Mucosa of gallbladder (tissue), 1 donor: Measurements from ENCODE around the gene GATC. TPM values are rescaled to one million over a fixed set of nuclear protein-coding genes. Genes with fewer than 3 reads are reported as not detected.

Experiments used
- DNase-seq: peaks from one replicate; pipeline ENCODE4 v3.0.0-alpha.2; 2020; ENCODE audit warnings: low spot score
- total RNA-seq: library from RNA; stranded (reverse); gene quantifications from one replicate; pipeline ENCODE4 v1.2.1, GENCODE V29; 2021
- donor health status: DM: no; HTN: no; CAD: no.

The GATC gene, protein sequence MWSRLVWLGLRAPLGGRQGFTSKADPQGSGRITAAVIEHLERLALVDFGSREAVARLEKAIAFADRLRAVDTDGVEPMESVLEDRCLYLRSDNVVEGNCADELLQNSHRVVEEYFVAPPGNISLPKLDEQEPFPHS
- total RNA-seq: 30.2 TPM

GRCh38 chr12:120445911-120446843, at the start of gene GATC, which contains the start of gene TRIAP1:
TSS of gene GATC (plus strand) at chr12:120446444. CDS start at chr12:120446481, 37 bp downstream.
TSS of gene TRIAP1 (minus strand) at chr12:120446384. CDS start at chr12:120446372, 12 bp downstream.
- peak; percentile 85 for DNase-seq

GRCh38 chr12:120397824-120398540, 48.3 kb upstream of the GATC start:
- no peak for DNase-seq

- DNase-seq: no peak
These were observed 46.7 kb upstream of the GATC start for GRCh38 chr12:120399531-120399930.

DNA sequence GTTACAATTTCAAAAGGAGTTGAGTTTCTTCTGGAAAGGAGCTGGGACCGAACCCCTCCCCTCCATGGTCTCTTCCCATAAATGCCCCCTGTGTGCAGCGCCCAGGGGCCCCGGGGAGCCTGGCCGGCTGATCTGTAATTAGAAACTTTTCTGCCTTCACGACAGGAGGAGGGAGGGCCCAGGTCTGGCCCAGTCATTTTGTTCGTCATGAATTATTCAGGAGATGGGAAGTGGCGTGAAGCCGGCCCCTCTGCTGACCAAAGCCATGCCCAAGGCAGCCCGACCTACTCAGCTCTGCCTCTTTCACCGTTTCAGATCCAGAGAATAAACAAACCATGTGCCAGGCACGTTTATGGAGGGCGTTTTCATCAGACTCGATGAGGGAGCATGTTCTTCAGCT, 44.0 kb upstream of the GATC start:
- DNase-seq: no peak

DNA sequence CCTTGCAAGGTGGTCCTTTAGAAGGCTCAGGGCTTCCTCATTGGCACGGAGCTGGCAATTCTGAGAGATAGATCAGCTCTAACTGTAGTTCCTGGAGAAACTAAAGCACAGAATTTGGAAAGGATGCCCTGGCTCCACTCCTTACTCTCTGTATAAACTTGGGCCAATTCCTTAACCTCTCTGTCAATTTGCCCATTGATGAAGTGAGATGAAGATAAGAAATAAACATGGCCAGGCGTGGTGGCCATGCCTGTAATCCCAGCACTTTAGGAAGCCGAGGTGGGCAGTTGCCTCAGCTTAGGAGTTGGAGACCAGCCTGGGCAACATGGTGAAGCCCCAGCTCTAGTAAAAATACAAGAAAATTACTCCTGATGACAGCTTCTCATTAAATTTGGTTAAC, 42.4 kb upstream of the GATC start:
- no peak for DNase-seq

DNA sequence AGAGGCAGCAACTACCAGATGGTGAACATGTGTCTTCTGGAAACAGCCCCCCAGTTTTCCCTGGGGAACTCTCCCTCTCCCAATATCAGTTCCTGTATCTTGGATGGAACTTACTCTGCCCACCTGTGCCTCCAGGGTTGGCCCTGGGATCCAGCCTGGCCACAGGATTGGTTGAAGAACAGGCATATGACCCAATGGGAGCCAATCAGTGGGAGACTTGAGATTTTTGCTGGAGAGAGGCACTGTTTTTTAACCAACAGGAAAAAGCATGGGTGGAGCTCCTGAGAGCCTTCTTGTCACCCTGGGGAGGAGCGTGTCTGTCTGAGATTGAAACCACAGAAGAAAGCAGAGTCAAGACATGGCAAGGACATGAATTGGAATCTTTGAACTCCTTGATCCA, 42.0 kb upstream of the GATC start:
- no peak for DNase-seq

GRCh38 chr12:120406069-120406468, 40.2 kb upstream of the GATC start:
- DNase-seq: no peak

- no peak for DNase-seq
These were observed 39.7 kb upstream of the GATC start for GRCh38 chr12:120406553-120406952.

DNA sequence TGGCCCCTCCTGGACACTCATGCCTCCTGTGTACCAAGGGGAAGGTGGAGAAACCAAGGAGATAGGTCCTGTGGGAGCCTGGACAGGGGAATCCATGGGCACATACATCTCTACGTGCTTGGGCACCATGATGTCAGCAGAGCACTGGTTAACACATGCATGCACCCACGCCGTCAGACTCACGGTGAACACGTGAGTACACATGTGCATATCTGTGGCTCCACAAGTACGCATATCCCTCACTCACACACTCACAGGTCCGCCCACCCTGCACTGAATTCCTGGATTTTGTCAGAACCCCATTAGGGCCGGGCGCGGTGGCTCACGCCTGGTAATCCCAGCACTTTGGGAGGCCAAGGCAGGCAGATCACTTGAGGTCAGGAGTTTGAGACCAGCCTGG, 37.5 kb upstream of the GATC start:
- DNase-seq: no peak

- DNase-seq: no peak
These were observed 33.8 kb upstream of the GATC start for GRCh38 chr12:120412421-120412820.

DNA sequence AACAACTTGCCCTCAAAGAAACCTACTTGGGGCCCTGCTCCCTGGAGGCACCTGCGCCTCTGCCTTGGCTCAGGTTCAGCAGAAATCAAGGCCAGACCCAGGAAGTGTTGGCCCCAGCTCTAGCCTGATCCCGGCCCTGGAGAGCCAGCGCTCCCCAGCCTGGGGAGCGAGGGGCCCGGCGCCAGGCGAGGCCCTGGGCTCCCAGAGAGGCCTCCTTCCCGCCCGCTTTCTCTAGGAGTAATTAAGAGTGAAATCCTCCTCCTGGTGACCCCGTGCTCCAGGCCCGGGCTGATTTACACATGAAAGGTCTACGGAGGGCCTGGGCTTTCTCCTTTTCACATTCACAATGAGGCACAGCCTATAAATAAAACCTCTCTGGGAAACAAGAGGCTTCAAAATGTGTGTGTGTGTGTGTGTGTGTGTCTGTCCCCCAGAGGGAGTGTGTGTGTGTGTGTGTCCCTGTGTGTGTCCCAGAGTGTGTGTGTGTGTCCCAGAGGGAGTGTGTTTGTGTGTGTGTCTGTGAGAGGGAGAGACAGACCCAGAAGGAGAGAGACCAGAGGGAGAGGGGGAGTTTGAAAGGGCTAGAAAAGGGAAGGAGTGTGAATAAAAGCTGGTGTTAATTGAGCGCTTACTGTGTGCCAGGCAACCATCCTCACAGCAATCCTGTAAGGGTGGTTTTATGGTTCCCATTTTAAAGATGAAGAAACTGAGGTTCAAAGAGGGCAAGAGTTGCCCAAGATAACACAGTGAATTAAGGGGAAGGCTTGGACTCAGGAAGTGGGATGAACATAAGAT, 32.1 kb upstream of the GATC start:
- no peak for DNase-seq

- no peak for DNase-seq
These were observed 29.6 kb upstream of the GATC start for GRCh38 chr12:120416490-120417216.

GRCh38 chr12:120417917-120418580, 28.2 kb upstream of the GATC start:
- no peak for DNase-seq

- DNase-seq: no peak
These were observed 24.5 kb upstream of the GATC start for GRCh38 chr12:120421701-120422100.

- DNase-seq: no peak
These were observed 23.3 kb upstream of the GATC start for GRCh38 chr12:120422892-120423456.

DNA sequence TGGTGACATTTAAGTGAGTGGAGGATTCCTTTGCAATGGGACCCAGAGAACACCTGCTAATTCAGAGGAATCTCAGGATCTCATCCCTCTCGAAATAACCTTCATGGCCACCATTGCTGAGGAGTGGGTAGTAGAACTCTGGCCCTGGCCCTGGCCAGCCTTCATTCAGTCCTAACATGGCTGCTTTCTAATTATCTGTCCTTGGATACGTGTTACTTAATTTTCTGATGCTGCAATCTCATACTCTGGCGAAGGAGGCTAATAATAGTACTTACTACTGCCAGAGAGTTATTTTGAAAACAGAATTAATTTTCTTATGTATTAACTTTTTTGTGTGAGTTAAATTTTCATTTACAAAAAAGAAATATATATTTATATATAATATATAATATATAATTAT, 20.4 kb upstream of the GATC start:
- no peak for DNase-seq

DNA sequence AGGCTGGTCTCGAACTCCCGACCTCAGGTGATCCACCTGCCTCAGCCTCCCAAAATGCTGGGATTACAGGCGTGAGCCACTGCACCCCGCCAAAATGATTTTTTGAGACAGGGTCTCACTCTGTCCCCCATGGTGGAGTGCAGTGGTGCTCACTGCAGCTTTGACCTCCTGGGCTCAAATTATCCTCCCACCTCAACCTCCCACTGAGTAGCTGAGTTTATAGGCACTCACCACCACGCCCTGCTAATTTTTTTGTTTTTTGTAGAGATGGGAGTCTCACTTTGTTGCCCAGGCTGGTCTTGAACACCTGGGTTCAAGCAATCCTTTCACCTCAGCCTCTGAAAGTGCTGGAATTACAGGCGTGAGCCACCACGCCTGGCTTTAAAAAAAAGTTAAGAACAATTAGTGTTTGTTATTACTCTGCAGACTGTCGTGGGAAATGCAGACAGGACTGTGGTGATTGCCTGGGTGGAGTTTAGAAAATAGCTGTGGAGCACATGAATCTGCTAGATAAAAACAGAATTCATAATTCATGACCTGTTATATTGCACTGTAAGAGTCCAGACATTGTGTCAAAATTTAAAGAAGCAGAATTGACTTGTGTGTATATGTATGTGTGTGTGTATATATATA, 17.5 kb upstream of the GATC start:
- DNase-seq: no peak

- no peak for DNase-seq
These were observed 16.9 kb upstream of the GATC start for GRCh38 chr12:120429368-120429767.

DNA sequence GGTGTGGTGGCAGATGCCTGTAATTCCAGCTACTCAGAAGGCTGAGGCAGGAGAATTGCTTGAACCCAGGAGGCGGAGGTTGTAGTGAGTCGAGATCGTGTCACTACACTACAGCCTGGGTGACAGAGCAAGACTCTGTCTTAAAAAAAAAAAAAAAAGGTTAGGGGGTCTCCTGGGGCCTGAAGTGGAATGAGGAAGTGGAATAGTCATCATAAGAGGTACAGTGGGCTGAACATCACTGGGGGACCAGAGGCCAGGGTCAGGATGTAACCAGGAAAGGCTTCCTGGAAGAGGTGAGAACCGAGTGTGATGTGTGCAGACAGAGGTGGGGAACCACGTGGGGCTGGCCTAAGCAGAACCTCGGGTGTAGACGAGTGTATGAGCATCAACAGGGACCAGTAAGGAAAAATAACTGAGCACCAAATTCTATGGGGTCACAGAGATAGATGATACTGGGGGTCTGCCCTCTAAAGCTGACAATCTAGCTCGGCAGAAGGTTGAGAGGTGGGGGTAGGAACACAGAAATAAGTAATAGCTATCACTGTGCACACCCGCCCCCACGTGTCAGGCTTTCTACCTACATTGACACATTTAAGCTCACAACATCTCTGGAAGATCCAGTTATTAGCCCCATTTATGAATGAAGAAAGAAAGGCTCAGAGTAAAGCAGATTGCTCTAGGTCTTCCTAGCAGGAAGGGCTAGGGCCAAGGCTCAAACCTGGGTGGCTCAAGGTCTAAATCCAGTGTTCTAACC, 13.3 kb upstream of the GATC start:
- DNase-seq: no peak
